Measurements from ENCODE around the gene CLIC3.

GRCh38 chr9:137031904-137032640 lies 35.7 kb upstream of the CLIC3 start, which contains the start of gene FUT7:
- TF ChIP-seq CTCF (conservative IDR thresholded peaks at IDR 0.05; ENCODE audit: low read depth, low read length) = no peak
- no peak for TF ChIP-seq EZH2phosphoT487 (IDR thresholded peaks at IDR 0.05; ENCODE audit: borderline replicate concordance, low read length)
- no peak for TF ChIP-seq EZH2 (IDR thresholded peaks at IDR 0.05; ENCODE audit: low read length, unreplicated experiment)

All from PC-3 (cell line).